Activated CD8-positive, alpha-beta T cell treated with anti-CD3 and anti-CD28 coated beads for 36 hours (primary cell): ENCODE measurements around the gene SYT6. TPM values are rescaled to one million over a fixed set of nuclear protein-coding genes. Genes with fewer than 3 reads are reported as not detected.
"Not testable (repeated sequence)": the region's sequence is repeated elsewhere in the genome, so short reads cannot be mapped to it uniquely, and the experiment has no call there.

Experiments
- ATAC-seq: fragments of 200-7000 bp; cut with Tn5 transposase; one replicate; pipeline ENCODE4 v1.10.0; 2021; ENCODE audit warnings: mild to moderate bottlenecking, moderate library complexity
- CTCF ChIA-PET: fragments of 350-600 bp; sonication (Branson Sonifier 250); formaldehyde crosslinking; loops from one replicate; lab custom pipeline; 2021; ENCODE audit warnings: antibody characterized with exemption; lab: Charles Lee
- POLR2A ChIA-PET: fragments of 350-600 bp; sonication (Branson Sonifier 250); formaldehyde crosslinking; loops from one replicate; lab custom pipeline; 2021; ENCODE audit warnings: antibody characterized with exemption; lab: Charles Lee
- DNase-seq: peaks from one replicate; pipeline ENCODE4 v3.0.0-alpha.2; 2020
- H3K27ac Mint-ChIP-seq: one replicate; pipeline ENCODE4 v1.8.0; 2021; ENCODE audit warnings: mild to moderate bottlenecking, mixed read lengths
- H3K27me3 Mint-ChIP-seq: one replicate; pipeline ENCODE4 v1.8.0; 2021; ENCODE audit warnings: mixed read lengths
- H3K36me3 Mint-ChIP-seq: one replicate; pipeline ENCODE4 v1.8.0; 2021; ENCODE audit warnings: low read depth, mixed read lengths
- H3K4me1 Mint-ChIP-seq: one replicate; pipeline ENCODE4 v1.8.0; 2021; ENCODE audit warnings: low read depth, mixed read lengths
- H3K4me3 Mint-ChIP-seq: one replicate; pipeline ENCODE4 v1.8.0; 2021; ENCODE audit warnings: mild to moderate bottlenecking, moderate library complexity, mixed read lengths
- H3K9me3 Mint-ChIP-seq: one replicate; pipeline ENCODE4 v1.8.0; 2021; ENCODE audit warnings: mixed read lengths
- intact Hi-C: fragments of 100-400 bp; cut with micrococcal nuclease; formaldehyde crosslinking; loops from one replicate; pipeline ENCODE4 v1.10.0; 2022
- total RNA-seq, 2 experiments: library from RNA; stranded (reverse); gene quantifications; one replicate each; pipeline ENCODE4 v1.2.3, GENCODE V29; 2021
- TF ChIP-seq, protein P1 (sequence below): fragments of 200-600 bp; IDR thresholded peaks from one replicate; pipeline ENCODE4 v1.8.0; 2022; ENCODE audit warnings: antibody characterized with exemption, mild to moderate bottlenecking

SYT6 gene
- total RNA-seq, 2 experiments from 2014 or later = not detected

DNA sequence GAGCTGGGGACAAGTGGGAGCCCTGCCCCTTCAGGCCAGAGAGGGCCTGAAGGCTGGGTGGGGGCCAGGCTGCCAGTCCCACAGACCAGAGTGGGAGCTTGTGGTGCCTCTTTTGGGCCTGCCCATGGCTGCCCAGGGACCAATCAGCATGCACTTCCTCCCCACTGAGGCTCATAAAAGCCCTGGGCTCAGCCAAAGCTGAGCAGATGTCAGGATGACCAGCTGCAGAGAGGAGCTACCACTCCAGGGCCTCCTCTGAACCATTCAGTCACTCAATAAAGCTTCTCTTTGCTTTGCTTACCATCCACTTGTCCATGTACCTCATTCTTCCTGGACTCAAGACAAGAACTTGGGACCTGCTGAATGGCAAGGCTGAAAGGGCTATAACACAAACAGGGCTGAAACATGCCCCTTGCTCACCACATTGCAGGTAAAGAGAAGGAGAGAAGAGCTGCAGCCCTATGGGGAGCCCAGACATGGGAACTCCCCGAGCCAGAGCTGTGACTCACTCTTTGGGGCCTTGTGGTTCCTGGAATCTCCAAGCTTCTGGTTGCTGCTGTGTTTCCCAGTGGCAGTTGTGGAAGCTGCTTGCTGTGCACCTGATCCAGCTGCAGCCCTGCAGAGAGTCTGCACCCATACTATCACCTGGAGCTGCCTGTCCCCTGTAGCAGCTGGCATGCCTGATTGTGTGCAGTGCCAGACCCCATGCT lies 92.4 kb downstream of the SYT6 start:
- TF ChIP-seq, protein P1, sequence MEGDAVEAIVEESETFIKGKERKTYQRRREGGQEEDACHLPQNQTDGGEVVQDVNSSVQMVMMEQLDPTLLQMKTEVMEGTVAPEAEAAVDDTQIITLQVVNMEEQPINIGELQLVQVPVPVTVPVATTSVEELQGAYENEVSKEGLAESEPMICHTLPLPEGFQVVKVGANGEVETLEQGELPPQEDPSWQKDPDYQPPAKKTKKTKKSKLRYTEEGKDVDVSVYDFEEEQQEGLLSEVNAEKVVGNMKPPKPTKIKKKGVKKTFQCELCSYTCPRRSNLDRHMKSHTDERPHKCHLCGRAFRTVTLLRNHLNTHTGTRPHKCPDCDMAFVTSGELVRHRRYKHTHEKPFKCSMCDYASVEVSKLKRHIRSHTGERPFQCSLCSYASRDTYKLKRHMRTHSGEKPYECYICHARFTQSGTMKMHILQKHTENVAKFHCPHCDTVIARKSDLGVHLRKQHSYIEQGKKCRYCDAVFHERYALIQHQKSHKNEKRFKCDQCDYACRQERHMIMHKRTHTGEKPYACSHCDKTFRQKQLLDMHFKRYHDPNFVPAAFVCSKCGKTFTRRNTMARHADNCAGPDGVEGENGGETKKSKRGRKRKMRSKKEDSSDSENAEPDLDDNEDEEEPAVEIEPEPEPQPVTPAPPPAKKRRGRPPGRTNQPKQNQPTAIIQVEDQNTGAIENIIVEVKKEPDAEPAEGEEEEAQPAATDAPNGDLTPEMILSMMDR = no peak
- no peak for DNase-seq
- H3K27me3 Mint-ChIP-seq = peaks cover 3% of the 10 kb centered on the region
- no peak overlapping the region for H3K4me3 Mint-ChIP-seq
- H3K27ac Mint-ChIP-seq = no peak overlapping the region
- POLR2A ChIA-PET = no interaction called here
- no peaks in the 10 kb centered on the region for H3K36me3 Mint-ChIP-seq
- no peak for ATAC-seq
- no peaks in the 10 kb centered on the region for H3K4me1 Mint-ChIP-seq
- CTCF ChIA-PET = no interaction called here
- intact Hi-C loops = no loop called here
- peaks cover 2% of the 10 kb centered on the region for H3K9me3 Mint-ChIP-seq

- H3K27ac Mint-ChIP-seq, intact Hi-C loops, POLR2A ChIA-PET, H3K4me3 Mint-ChIP-seq, H3K36me3 Mint-ChIP-seq, H3K4me1 Mint-ChIP-seq, H3K9me3 Mint-ChIP-seq, H3K27me3 Mint-ChIP-seq, ATAC-seq, DNase-seq, CTCF ChIA-PET: not testable (repeated sequence)
Measured at GRCh38 chr1:114058236-114058635, 95.4 kb downstream of the SYT6 start.

- ChIA-PET POLR2A (no interaction called here), CTCF (no interaction called here)
- intact Hi-C loops = no loop called here
- ATAC-seq (no peak), DNase-seq (no peak)
- Mint-ChIP-seq H3K36me3 (no peaks in the 10 kb centered on the region), H3K4me3 (no peak overlapping the region), H3K4me1 (no peaks in the 10 kb centered on the region), H3K27ac (no peak overlapping the region), H3K27me3 (peaks cover 4% of the 10 kb centered on the region), H3K9me3 (no peaks in the 10 kb centered on the region)
- TF ChIP-seq, protein P1 = no peak
Measured at GRCh38 chr1:114054148-114054547, 99.5 kb downstream of the SYT6 start.

- no peaks in the 10 kb centered on the region for H3K36me3 Mint-ChIP-seq
- CTCF ChIA-PET = interaction anchor here (0.8 kb wide), 1 partner anchor 1074 kb away, joined by 3 read pairs; no protein-coding TSS in a partner anchor
- POLR2A ChIA-PET = no interaction called here
- ATAC-seq = no peak
- TF ChIP-seq, protein P1 = no peak
- no peak for DNase-seq
- no peaks in the 10 kb centered on the region for H3K9me3 Mint-ChIP-seq
- peaks cover 6% of the 10 kb centered on the region for H3K27me3 Mint-ChIP-seq
- no peaks in the 10 kb centered on the region for H3K4me1 Mint-ChIP-seq
- intact Hi-C loops = no loop called here
- no peak overlapping the region for H3K27ac Mint-ChIP-seq
- H3K4me3 Mint-ChIP-seq = no peak overlapping the region
Measured at GRCh38 chr1:114048232-114048631, 105.4 kb downstream of the SYT6 start.

- no peaks in the 10 kb centered on the region for H3K4me1 Mint-ChIP-seq
- ATAC-seq = no peak
- CTCF ChIA-PET = no interaction called here
- no peak overlapping the region for H3K4me3 Mint-ChIP-seq
- H3K9me3 Mint-ChIP-seq = no peaks in the 10 kb centered on the region
- intact Hi-C loops = no loop called here
- no peaks in the 10 kb centered on the region for H3K36me3 Mint-ChIP-seq
- TF ChIP-seq, protein P1 = no peak
- DNase-seq = no peak
- POLR2A ChIA-PET = no interaction called here
- no peak overlapping the region for H3K27ac Mint-ChIP-seq
- H3K27me3 Mint-ChIP-seq = peaks cover 2% of the 10 kb centered on the region
Measured at GRCh38 chr1:114043548-114043947, 110.1 kb downstream of the SYT6 start.
